Transverse colon (tissue), 4 donors: Measurements from ENCODE around the gene TMEM30B. TPM values are rescaled to one million over a fixed set of nuclear protein-coding genes. Genes with fewer than 3 reads are reported as not detected.
A peak's percentile ranks its signal among the peaks of the same experiment; 100 is the strongest.

Experiments used
- DNase-seq: peaks from one replicate; pipeline ENCODE4 v3.0.0-alpha.2; 2019
- H3K27ac ChIP-seq, 4 donors: fragments of 200-600 bp; sonication (generic); 2 replicates each; pipeline ENCODE4 v1.5.1; 2016 to 2018; ENCODE audit warnings: inconsistent platforms in 4 of 4
- H3K27me3 ChIP-seq: fragments of 200-600 bp; sonication (generic); 2 replicates; pipeline ENCODE4 v1.5.1; 2017; ENCODE audit warnings: inconsistent platforms
- H3K36me3 ChIP-seq, 4 donors: fragments of 200-600 bp; sonication (generic); 2 replicates each; pipeline ENCODE4 v1.5.1; 2017 to 2019; ENCODE audit warnings: inconsistent platforms in 4 of 4
- H3K4me1 ChIP-seq, 4 donors: fragments of 200-600 bp; sonication (generic); 2 replicates each; pipeline ENCODE4 v1.5.1; 2017 to 2020; ENCODE audit warnings: inconsistent platforms in 4 of 4
- H3K4me3 ChIP-seq, 4 donors: fragments of 200-600 bp; sonication (generic); 1 replicate in 1 of 4; 2 replicates in 3 of 4; pipeline versions ENCODE4 v1.5.1 to v1.6.1; 2017 to 2019; ENCODE audit warnings: inconsistent platforms in 4 of 4
- H3K9me3 ChIP-seq, 2 donors: fragments of 200-600 bp; sonication (generic); 2 replicates each; pipeline ENCODE4 v1.5.1; 2017 to 2019; ENCODE audit warnings: inconsistent platforms in 2 of 2
- CTCF ChIP-seq, 5 experiments: fragments of 200-600 bp in 3 of 5; fragments of 450-650 bp in 2 of 5; sonication (generic) in 3 of 5; IDR thresholded peaks; 1 replicate in 2 of 5; 2 replicates in 3 of 5; pipeline ENCODE4 v1.5.1; 2016 to 2017; ENCODE audit warnings: antibody characterized with exemption in 5 of 5, inconsistent platforms in 3 of 5, mild to moderate bottlenecking in 2 of 5, moderate library complexity in 1 of 5
- EP300 ChIP-seq: sonication (generic); formaldehyde crosslinking; IDR thresholded peaks from one replicate; pipeline ENCODE4 v1.6.1; 2017; ENCODE audit warnings: antibody characterized with exemption, low read depth
- POLR2A ChIP-seq: fragments of 450-650 bp; IDR thresholded peaks from one replicate; pipeline ENCODE4 v1.6.1; 2016; ENCODE audit warnings: antibody characterized with exemption, mild to moderate bottlenecking, moderate library complexity
- POLR2AphosphoS5 ChIP-seq, 3 donors: sonication (generic); formaldehyde crosslinking; IDR thresholded peaks; one replicate each; pipeline ENCODE4 v1.6.1; 2016; ENCODE audit warnings: antibody characterized with exemption in 3 of 3
- WGBS, 2 donors: methylation state at CpG; one replicate each; pipeline ENCODE4 v1.1.5; 2018; ENCODE audit warnings: low coverage in 1 of 2; 5-methylcytosine and 5-hydroxymethylcytosine counted together
- in situ Hi-C, 4 donors: fragments of 200-750 bp; cut with MboI; loops; one replicate each; pipeline versions ENCODE4 v1.15.0 to v1.15.1; 2017; ENCODE audit warnings: low sequenced_read_pairs in 3 of 4, low pct_ligation_motif_present in 1 of 4, low pct_unique_long_range_greater_than_20kb in 1 of 4
- intact Hi-C: fragments of 100-400 bp; cut with DNase I; formaldehyde crosslinking; loops from one replicate; pipeline ENCODE4 v1.15.1; 2023; ENCODE audit warnings: low total_unique reads
- total RNA-seq, 4 donors: library from RNA; depleted of rRNA; stranded (reverse); fragments of >200 nt; gene quantifications; one replicate each; pipeline ENCODE4 v1.1.0, GENCODE V29; 2016

Gene TMEM30B
- total RNA-seq, 4 donors from 2014 or later: 50.4 to 141 (median 71.2) TPM

DNA sequence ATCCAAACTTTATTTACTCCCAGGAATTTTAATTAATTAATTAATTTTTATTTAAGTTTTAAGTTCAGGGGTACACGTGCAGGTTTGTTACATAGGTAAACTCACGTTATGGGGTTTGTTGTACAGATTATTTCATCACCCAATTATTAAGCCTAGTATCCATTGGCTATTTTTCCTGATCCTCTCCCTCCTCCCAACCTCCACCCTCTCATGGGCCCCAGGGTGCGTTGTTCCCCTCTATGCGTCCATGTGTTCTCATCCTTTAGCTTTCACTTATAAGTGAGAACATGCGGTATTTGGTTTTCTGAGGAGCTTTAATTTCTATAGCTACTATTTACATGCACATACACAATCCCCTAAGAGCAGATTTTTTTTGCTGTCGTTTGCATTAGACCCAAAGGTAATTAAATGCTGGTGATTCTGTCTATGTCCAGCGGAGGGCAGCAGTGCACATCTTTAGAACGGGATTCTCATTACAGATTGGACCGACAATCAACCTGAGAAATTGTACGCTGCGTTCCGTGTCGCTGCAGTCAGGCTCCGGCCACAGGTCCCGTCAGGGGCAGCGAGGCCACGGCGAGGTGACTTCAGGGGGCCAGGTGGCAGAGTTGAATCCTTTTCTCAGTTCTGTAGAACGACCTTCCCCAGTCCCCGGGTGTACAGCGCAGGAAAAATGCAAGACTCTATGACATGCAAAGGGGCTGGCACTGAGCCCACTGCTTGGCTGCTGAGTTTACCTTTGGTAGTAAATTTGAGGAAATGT is 11.6 kb downstream of the TMEM30B start:
- H3K9me3 ChIP-seq: no peaks in the 10 kb centered on the region
- TF ChIP-seq CTCF (IDR thresholded peaks at IDR 0.05): peak; percentile 71 to 82 (median 76)
- TF ChIP-seq POLR2AphosphoS5 (IDR thresholded peaks at IDR 0.05): no peak
- TF ChIP-seq EP300: no peak
- peaks cover 42% of the 10 kb centered on the region for H3K27me3 ChIP-seq
- WGBS, 2 donors: 4 to 23% methylated on average over 4 to 21 of the region's 21 CpGs
- no peak overlapping the region for H3K27ac ChIP-seq
- peaks cover 0 to 12% (median 5%) of the 10 kb centered on the region in 4 donors for H3K4me1 ChIP-seq
- no peaks in the 10 kb centered on the region for H3K36me3 ChIP-seq
- DNase-seq: peak; percentile 83
- in situ Hi-C loops (loop anchor here in 2 of 4 donors (10.0 to 25.0 kb wide), 2 partner anchors 565 to 932 kb away; no protein-coding TSS in a partner anchor), intact Hi-C loops (no loop called here)
- peak overlapping the region in 3 of 4 donors; percentile 10 to 28 (median 16) for H3K4me3 ChIP-seq

- DNase-seq: no peak
- Histone ChIP-seq H3K4me1 (peaks cover 0 to 12% (median 5%) of the 10 kb centered on the region in 4 donors), H3K27ac (no peak overlapping the region), H3K36me3 (no peaks in the 10 kb centered on the region), H3K9me3 (no peaks in the 10 kb centered on the region), H3K4me3 (no peak overlapping the region), H3K27me3 (peaks cover 42% of the 10 kb centered on the region)
- intact Hi-C loops (no loop called here), in situ Hi-C loops (loop anchor here in 2 of 4 donors (25.0 kb wide), 1 partner anchor 932 kb away; no protein-coding TSS in a partner anchor)
- 23% methylated on average over 1 of the region's 1 CpG for WGBS, 2 donors
- no peak for TF ChIP-seq POLR2A
- no peak for TF ChIP-seq CTCF (IDR thresholded peaks at IDR 0.05)
- TF ChIP-seq POLR2AphosphoS5 (IDR thresholded peaks at IDR 0.05): no peak
- no peak for TF ChIP-seq EP300
These were observed 12.3 kb downstream of the TMEM30B start for GRCh38 chr14:61268812-61269211.

GRCh38 chr14:61266891-61267740 is 14.0 kb downstream of the TMEM30B start:
- Histone ChIP-seq H3K36me3 (no peaks in the 10 kb centered on the region), H3K27ac (no peak overlapping the region), H3K9me3 (no peaks in the 10 kb centered on the region), H3K4me3 (no peak overlapping the region), H3K27me3 (peaks cover 48% of the 10 kb centered on the region), H3K4me1 (peaks cover 0 to 4% (median 0%) of the 10 kb centered on the region in 4 donors)
- 44 to 51% methylated on average over 10 to 11 of the region's 11 CpGs for WGBS, 2 donors
- DNase-seq: no peak
- TF ChIP-seq POLR2AphosphoS5 (IDR thresholded peaks at IDR 0.05) (no peak), CTCF (IDR thresholded peaks at IDR 0.05) (no peak), EP300 (no peak)
- intact Hi-C loops: no loop called here
- in situ Hi-C loops: loop anchor here in 2 of 4 donors (25.0 kb wide), 1 partner anchor 930 kb away; no protein-coding TSS in a partner anchor

DNA sequence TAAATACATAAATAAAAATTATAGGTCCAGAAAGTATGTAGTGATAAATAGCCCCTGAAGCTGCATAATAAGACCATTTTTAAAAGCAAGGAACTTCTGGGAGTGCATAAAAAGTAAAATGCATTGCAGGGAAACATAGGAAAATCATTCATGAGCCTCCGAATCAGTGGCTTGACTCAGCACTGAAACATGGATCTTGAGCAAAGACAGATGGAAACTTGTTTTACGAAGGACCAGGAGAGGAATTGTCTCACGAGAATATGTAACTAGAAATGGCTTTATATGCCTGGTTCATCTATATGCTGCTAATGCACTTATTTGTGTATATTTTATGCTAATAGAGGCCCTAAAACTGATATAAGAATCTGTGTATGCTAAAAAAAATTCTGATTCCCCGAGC is 14.7 kb downstream of the TMEM30B start:
- WGBS, 2 donors: 74 to 76% methylated on average over 3 to 4 of the region's 4 CpGs

More for the DNA sequence above, 14.7 kb downstream of the TMEM30B start:
- Histone ChIP-seq H3K4me1 (peaks cover 0 to 4% (median 0%) of the 10 kb centered on the region in 4 donors), H3K9me3 (no peaks in the 10 kb centered on the region), H3K4me3 (no peak overlapping the region), H3K36me3 (no peaks in the 10 kb centered on the region), H3K27me3 (peaks cover 48% of the 10 kb centered on the region), H3K27ac (no peak overlapping the region)
- DNase-seq: no peak
- in situ Hi-C loops (loop anchor here in 2 of 4 donors (25.0 kb wide), 1 partner anchor 929 kb away; no protein-coding TSS in a partner anchor), intact Hi-C loops (no loop called here)
- TF ChIP-seq EP300 (no peak), POLR2A (no peak)
